HL-60/S4 treated with retinoic acid at 250 ng/mL for 4 days and 3 days (cell line): ENCODE measurements around the gene CEP152.
"Not testable (repeated sequence)": the region's sequence is repeated elsewhere in the genome, so short reads cannot be mapped to it uniquely, and the experiment has no call there.

Source experiments
- in situ Hi-C: fragments of 300-500 bp; cut with MboI; formaldehyde crosslinking; loops from 2 replicates; pipeline ENCODE4 v1.7.0; 2022; ENCODE audit warnings: low sequenced_read_pairs

Gene CEP152

DNA sequence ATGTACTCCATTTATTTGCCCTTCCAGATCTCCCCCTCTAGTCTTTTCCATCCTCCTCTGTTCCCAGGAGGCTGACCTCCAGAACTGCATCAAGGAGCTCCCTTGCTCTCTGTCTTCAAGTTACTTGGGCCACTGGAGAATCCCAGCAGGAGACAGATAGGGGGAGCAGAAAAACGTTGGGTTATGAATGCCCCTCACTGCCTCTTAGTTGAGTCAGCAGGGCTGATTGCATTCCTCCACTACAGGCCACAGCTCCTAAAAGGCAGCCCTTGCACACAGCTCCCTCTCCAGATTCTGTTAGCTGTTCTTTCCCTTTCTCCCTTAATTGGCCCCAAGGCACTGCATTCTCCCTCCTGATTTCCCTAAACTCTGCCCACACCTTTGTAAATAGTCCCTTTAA, 12.4 kb upstream of the CEP152 start:
- in situ Hi-C loops = loop anchor here (25.0 kb wide), 1 partner anchor 461 kb away; no protein-coding TSS in a partner anchor

GRCh38 chr15:48814286-48814685, 3.4 kb upstream of the CEP152 start:
- in situ Hi-C loops = loop anchor here (25.0 kb wide), 1 partner anchor 452 kb away; no protein-coding TSS in a partner anchor

GRCh38 chr15:48811325-48811958, 573 bp upstream of the CEP152 start:
- in situ Hi-C loops = loop anchor here (25.0 kb wide), 1 partner anchor 449 kb away; no protein-coding TSS in a partner anchor

DNA sequence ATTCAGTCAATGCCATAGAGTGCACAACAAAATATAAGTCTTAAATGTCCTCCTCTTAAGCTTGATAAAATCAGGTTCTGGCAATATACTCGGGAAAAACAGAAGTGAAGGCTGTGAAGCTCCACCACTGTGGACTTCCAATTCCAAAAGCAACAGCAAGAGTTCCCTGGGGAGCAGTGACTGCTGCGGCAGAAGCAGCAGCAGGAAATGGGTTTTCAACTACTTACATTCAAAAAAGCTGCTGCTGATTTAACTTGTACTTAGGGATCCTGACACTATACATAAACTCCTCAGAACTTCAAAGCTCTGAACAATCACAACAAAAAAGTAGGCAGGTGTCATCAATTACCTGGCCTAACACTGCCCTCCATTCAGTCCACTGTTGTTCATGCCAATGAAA, 4.7 kb downstream of the CEP152 start:
- in situ Hi-C loops = loop anchor here (25.0 kb wide), 1 partner anchor 444 kb away; no protein-coding TSS in a partner anchor

DNA sequence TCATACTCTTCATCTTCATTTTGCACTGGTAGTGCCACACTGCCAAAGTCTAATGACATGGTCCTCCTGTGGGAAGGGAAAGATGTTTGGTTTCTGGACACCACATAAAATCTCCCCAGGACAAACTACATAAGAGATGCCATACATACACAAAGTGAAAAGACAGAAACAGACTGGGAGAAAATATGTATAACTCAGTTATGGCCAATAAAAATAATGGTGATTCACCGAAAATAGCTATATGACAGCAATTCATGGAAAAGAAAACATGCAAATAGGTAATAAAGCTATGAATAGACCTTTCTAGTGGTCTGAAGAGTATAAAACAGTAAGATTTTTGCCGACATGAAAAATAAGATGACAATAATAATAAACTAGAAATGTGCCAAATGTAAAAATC, 5.3 kb downstream of the CEP152 start:
- in situ Hi-C loops = loop anchor here (25.0 kb wide), 1 partner anchor 443 kb away; no protein-coding TSS in a partner anchor

DNA sequence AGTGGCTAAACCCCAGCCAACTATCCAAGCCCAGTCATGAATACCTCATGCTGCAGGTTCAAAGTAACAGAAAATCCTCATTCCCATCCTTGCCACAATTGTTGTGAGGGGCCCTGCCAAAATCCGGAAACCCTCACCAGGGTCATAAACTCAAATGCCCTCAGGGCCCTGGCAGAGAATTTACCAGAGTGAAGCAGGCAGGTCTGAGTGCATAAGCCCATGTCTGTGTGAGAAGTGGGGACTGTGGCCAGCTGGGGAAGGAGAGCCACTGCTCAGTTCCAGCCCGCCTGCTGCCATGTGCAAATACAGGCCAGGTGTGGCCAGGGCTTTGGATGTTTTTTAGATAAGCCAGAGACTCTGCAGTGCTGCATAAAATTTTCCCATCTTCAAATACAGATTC, 7.0 kb downstream of the CEP152 start:
- in situ Hi-C loops = loop anchor here (25.0 kb wide), 1 partner anchor 442 kb away; no protein-coding TSS in a partner anchor

- in situ Hi-C loops = loop anchor here (25.0 kb wide), 1 partner anchor 441 kb away; no protein-coding TSS in a partner anchor
Observed at GRCh38 chr15:48802867-48803266, 8.0 kb downstream of the CEP152 start.

- in situ Hi-C loops = loop anchor here (25.0 kb wide), 1 partner anchor 440 kb away; no protein-coding TSS in a partner anchor
Observed at GRCh38 chr15:48802257-48802656, 8.6 kb downstream of the CEP152 start.

GRCh38 chr15:48800811-48801455, 9.9 kb downstream of the CEP152 start:
- in situ Hi-C loops = loop anchor here (25.0 kb wide), 1 partner anchor 439 kb away; no protein-coding TSS in a partner anchor

GRCh38 chr15:48800245-48800644, 10.6 kb downstream of the CEP152 start:
- in situ Hi-C loops = loop anchor here (25.0 kb wide), 1 partner anchor 438 kb away; no protein-coding TSS in a partner anchor

DNA sequence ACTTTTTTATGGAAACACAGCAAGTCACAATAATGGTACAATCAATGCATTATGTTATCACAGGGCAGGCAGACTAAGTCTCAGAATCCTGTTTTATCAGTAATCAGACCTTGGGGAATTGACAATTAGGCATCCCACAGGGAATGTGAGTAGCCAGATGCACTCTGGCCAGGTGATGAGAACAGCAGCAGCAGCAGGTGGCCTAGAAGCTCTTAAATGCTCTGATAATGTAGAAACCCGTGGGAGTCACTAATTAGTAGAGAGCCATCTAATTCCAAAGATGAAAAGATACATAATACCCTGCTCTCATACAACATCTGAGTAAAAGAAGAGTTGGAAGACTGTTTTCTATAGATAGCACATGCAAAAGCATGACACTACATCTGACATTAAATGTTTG, 12.6 kb downstream of the CEP152 start:
- in situ Hi-C loops = no loop called here

DNA sequence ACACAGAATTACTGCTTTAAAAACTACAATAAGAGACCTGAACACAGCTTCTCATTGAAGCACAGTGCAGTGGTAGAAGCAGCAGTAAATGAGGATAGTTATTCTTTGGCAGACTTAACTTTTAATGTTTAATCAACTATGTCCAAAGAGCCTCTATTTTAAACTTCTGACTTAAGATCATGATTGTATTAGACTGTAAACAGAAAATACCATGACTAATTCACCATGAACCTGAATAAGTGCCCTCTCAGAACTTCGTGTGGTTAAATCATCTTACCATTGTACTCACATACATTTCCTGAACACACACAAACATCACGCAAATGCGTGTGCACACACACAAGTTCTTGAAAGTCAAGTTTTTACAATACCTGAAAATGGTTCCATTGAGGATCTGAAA, 13.9 kb downstream of the CEP152 start:
- in situ Hi-C loops = no loop called here

DNA sequence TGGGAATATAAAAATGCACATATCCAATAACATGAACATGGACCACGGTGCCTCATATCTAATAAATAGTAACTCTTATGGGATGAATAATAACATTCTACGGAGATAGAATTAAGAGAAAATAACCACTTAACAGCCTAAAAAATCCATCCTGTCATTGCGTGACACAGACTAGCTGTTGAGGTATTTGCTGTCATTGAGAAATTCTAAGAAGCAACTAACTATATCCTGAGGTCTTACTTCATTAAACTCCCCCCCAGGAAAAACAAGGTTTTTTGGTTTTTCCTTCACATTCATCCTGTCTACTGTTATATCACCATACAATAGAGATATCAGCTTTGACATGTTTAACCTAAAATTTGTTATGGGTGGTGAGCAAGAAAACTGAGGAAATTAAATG, 14.3 kb downstream of the CEP152 start:
- in situ Hi-C loops = no loop called here

DNA sequence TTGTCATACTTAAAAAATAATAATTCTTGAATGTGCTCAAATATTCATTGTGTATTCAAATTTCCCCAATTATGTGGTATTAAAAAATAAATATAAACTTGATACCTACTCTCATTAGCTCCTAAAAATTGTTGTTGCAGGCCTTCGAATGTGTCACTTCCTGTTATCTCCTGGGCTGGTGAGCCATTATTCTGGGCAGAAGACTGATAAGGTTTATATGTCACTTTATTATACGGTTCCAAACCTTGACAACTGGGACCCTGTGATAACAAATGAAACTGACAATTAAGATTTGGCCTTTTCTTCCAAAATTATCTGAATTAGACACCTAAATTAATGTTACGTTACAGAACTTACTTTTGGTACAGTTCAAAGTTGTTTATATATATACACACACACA, 15.0 kb downstream of the CEP152 start:
- in situ Hi-C loops = no loop called here

GRCh38 chr15:48794697-48795134, 16.2 kb downstream of the CEP152 start:
- in situ Hi-C loops = no loop called here

- in situ Hi-C loops = no loop called here
Observed at GRCh38 chr15:48792408-48792807, 18.5 kb downstream of the CEP152 start.

DNA sequence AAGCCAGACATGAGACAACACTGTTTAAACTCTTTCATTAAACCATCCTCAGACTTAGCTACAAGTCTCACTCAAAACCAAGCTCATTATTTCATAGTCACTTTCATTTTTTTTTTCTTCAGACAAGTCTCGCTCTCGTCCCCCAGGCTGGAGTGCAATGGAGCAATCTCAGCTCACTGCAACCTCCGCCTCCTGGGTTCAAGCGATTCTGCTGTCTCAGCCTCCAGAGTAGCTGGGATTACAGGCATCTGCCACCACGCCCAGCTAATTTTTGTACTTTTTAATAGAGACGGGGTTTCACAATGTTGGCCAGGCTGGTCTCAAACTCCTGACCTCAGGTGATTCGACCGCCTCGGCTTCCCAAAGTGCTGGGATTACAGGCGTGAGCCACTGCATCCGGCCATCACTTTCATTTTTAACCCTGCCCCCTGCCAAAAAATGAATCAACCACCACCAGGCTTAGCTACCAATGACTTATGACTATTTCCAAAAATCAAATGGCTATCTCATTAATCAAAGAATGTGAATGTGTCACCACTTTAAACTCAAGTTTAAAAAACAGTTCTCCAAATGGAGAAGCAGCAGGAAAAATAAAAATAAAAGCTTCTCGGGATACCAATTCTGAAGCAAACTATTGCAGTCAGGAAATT, 20.3 kb downstream of the CEP152 start:
- in situ Hi-C loops = not testable (repeated sequence)

- in situ Hi-C loops = no loop called here
Observed at GRCh38 chr15:48785712-48786111, 25.2 kb downstream of the CEP152 start.

GRCh38 chr15:48785195-48785594, 25.7 kb downstream of the CEP152 start:
- in situ Hi-C loops = no loop called here

GRCh38 chr15:48784756-48785155, 26.1 kb downstream of the CEP152 start:
- in situ Hi-C loops = no loop called here

DNA sequence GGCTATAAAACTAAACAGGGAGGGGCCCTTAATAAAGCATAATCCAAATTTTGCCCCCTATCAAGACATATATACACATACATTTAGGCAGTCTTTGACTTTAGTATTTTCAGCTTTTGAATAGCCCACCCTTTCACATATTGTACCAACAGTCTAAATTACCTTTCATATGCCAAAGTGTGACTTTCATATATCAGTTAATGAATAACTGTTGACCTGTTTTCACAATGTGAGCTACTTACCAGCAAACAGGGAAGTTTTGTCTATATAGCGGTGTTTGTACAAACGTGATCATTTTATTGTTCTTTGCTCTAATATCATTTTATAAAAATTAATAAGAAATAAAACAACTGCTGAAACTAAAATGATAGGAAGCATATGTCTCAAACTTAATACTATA, 28.0 kb downstream of the CEP152 start:
- in situ Hi-C loops = no loop called here
